GM12891 (cell line): Measurements from ENCODE around the gene COL4A2.

Experiments
- POLR2A ChIP-seq: IDR thresholded peaks from 2 replicates; pipeline ENCODE4 v1.6.1; 2011; ENCODE audit warnings: low read depth, low read length, control low read depth
- POLR2AphosphoS5 ChIP-seq: IDR thresholded peaks from 2 replicates; pipeline ENCODE4 v1.6.1; 2011; ENCODE audit warnings: low read depth, low read length, control low read depth
- SPI1 ChIP-seq: IDR thresholded peaks from 2 replicates; pipeline ENCODE4 v1.6.1; 2011; ENCODE audit warnings: low read depth, low read length, control low read depth
- TAF1 ChIP-seq: IDR thresholded peaks from 2 replicates; pipeline ENCODE4 v1.6.1; 2011; ENCODE audit warnings: low read depth, low read length, control low read depth

DNA sequence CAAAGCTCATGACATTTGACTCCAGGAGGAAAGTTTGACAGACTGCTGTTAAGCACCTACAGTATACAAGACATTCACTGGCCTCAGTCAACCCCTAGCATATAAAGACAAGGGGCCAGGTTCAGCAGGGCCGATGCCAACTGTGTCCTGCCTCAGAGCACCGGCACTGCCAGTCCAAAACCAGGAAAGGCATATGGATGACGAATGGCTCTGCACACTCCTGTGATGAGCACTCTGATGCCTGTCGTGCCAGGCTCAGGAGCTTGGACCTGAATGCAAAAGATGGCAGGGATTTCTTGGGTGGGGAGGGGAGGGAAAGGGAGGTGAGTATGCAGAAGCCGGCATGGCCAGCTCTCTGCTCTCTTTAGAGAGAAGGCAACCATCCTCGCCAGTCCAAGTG is 39.0 kb upstream of the COL4A2 start:
- TF ChIP-seq TAF1, result no peak
- TF ChIP-seq SPI1, result no peak
- TF ChIP-seq POLR2AphosphoS5, result no peak
- TF ChIP-seq POLR2A, result no peak
